Neutrophil (primary cell): ENCODE measurements around the gene NEURL1.

Experiments used
- H3K27ac ChIP-seq: fragments of 200-600 bp; sonication (generic); 2 replicates; pipeline ENCODE4 v1.5.1; 2016; ENCODE audit warnings: mild to moderate bottlenecking, moderate library complexity
- H3K27me3 ChIP-seq: fragments of 200-600 bp; sonication (generic); 2 replicates; pipeline ENCODE4 v1.6.0; 2016; ENCODE audit warnings: mild to moderate bottlenecking
- H3K36me3 ChIP-seq: fragments of 200-600 bp; sonication (generic); 2 replicates; pipeline ENCODE4 v1.5.1; 2017
- H3K4me1 ChIP-seq, 2 experiments: fragments of 200-600 bp in 1 of 2; sonication (generic) in 1 of 2; 1 replicate in 1 of 2; 2 replicates in 1 of 2; pipeline versions ENCODE4 v1.5.1 to v1.6.1; 2013 to 2016; ENCODE audit warnings: low read depth in 1 of 2, low read length in 1 of 2, mild to moderate bottlenecking in 1 of 2, moderate library complexity in 1 of 2; ENCODE audit not compliant: control insufficient read depth in 1 of 2, insufficient read depth in 1 of 2
- H3K4me3 ChIP-seq, 2 experiments: fragments of 200-600 bp in 1 of 2; sonication (generic) in 1 of 2; 1 replicate in 1 of 2; 2 replicates in 1 of 2; pipeline ENCODE4 v1.5.1; 2013 to 2016; ENCODE audit warnings: low read depth in 1 of 2, low read length in 1 of 2, mild to moderate bottlenecking in 1 of 2, moderate library complexity in 1 of 2
- H3K9me3 ChIP-seq: fragments of 200-600 bp; sonication (generic); 2 replicates; pipeline ENCODE4 v1.5.1; 2016
- TF ChIP-seq, protein P1 (sequence below): fragments of 200-600 bp; sonication (generic); IDR thresholded peaks from 2 replicates; pipeline ENCODE4 v1.5.1; 2016; ENCODE audit warnings: antibody characterized with exemption

The NEURL1 gene

DNA sequence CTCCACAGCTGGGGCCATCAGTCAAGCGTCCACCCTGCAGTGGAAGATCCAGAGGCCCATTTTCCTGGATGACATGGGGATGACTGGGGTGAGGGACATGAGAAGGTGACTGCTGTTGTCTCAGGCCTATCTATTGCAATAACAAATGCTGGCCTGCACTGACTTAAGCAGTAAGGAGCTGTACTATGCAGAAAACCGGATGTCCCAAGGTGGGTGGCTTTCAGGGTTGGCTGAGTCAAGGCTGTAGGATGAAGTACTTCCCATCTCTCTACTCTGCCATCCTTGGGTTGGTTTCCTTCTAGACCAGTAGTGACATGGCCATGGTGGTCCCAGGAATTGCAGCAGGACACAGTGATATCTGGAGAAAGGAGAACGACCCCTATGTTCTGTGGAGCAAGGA, 48.1 kb downstream of the NEURL1 start:
- Histone ChIP-seq H3K9me3 (no peaks in the 10 kb centered on the region), H3K27ac (no peak overlapping the region), H3K4me1 (no peaks in the 10 kb centered on the region), H3K36me3 (no peaks in the 10 kb centered on the region), H3K4me3 (no peak overlapping the region), H3K27me3 (peaks cover 43% of the 10 kb centered on the region)
- TF ChIP-seq, protein P1, sequence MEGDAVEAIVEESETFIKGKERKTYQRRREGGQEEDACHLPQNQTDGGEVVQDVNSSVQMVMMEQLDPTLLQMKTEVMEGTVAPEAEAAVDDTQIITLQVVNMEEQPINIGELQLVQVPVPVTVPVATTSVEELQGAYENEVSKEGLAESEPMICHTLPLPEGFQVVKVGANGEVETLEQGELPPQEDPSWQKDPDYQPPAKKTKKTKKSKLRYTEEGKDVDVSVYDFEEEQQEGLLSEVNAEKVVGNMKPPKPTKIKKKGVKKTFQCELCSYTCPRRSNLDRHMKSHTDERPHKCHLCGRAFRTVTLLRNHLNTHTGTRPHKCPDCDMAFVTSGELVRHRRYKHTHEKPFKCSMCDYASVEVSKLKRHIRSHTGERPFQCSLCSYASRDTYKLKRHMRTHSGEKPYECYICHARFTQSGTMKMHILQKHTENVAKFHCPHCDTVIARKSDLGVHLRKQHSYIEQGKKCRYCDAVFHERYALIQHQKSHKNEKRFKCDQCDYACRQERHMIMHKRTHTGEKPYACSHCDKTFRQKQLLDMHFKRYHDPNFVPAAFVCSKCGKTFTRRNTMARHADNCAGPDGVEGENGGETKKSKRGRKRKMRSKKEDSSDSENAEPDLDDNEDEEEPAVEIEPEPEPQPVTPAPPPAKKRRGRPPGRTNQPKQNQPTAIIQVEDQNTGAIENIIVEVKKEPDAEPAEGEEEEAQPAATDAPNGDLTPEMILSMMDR = no peak

- Histone ChIP-seq H3K9me3 (no peaks in the 10 kb centered on the region), H3K4me3 (no peak overlapping the region), H3K36me3 (no peaks in the 10 kb centered on the region), H3K27ac (no peak overlapping the region), H3K4me1 (no peaks in the 10 kb centered on the region), H3K27me3 (peaks cover 37% of the 10 kb centered on the region)
- TF ChIP-seq, protein P1 = no peak
Measured at GRCh38 chr10:103542764-103543616, 49.5 kb downstream of the NEURL1 start.

- Histone ChIP-seq H3K9me3 (no peaks in the 10 kb centered on the region), H3K36me3 (no peaks in the 10 kb centered on the region), H3K4me3 (no peak overlapping the region), H3K27me3 (peaks cover 37% of the 10 kb centered on the region), H3K4me1 (no peaks in the 10 kb centered on the region), H3K27ac (no peak overlapping the region)
- TF ChIP-seq, protein P1 = no peak
Measured at GRCh38 chr10:103543617-103544525, 50.4 kb downstream of the NEURL1 start.

DNA sequence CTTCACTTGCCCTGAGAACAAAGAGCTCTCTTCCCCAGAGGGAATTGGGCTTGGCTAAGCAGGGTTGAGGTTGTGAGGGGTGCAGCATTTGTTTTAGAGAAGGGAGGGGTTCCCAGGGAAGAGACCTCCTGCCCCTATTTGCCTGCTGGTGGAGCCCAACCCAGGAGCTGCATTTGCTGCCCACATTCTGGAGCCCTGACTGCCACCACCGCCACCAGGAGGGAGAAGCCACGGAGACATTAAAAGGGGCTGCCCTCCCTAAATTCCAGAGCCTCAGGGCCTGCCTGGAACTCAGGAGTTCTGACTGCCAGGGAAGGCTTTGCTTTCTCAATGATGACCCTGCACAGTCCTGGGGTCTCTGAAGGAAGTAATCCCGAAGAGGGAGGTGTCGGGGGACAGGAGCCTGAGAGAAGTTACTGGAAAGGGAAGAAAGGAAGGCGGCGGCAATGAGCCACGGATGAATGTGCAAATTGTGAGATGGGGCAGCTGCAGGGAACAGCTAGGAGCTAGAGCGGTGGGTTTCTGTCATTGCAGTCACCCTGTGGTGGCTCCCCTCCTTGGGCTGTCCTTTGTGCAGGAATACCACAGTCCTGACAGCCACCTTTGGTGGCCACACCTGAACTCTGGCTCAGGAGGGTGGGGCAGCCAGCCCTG, 51.3 kb downstream of the NEURL1 start:
- no peaks in the 10 kb centered on the region for H3K9me3 ChIP-seq
- H3K27me3 ChIP-seq = peaks cover 37% of the 10 kb centered on the region
- TF ChIP-seq, protein P1 = no peak
- no peaks in the 10 kb centered on the region for H3K4me1 ChIP-seq
- H3K36me3 ChIP-seq = no peaks in the 10 kb centered on the region
- no peak overlapping the region for H3K4me3 ChIP-seq
- no peak overlapping the region for H3K27ac ChIP-seq

GRCh38 chr10:103545366-103545765, 51.9 kb downstream of the NEURL1 start:
- TF ChIP-seq, protein P1 = no peak
- Histone ChIP-seq H3K27ac (no peak overlapping the region), H3K4me3 (no peak overlapping the region), H3K27me3 (peaks cover 37% of the 10 kb centered on the region), H3K4me1 (no peaks in the 10 kb centered on the region), H3K9me3 (no peaks in the 10 kb centered on the region), H3K36me3 (no peaks in the 10 kb centered on the region)
